ENCODE measurements around the gene APAF1.

APAF1 gene

DNA sequence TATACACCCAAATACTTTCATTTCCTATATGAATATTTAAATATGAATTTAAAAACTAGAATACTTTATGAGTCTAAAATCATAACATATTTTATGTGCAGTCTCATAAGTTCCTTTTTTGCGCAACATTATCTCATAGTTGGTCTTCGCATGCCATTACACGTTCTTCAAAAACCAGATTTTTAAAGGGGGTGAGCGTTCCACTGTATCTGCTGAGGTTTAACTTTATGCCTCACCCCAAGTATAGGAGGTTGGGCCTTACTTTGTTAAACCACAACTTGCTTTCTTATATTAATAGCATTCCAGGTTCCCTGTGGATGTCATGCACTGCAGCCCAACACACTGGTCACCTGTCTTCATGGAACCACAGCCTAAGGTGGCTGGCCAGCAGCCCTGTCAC is 118.6 kb downstream of the APAF1 start:
- in situ Hi-C loops (cut with HindIII; ENCODE audit: low sequenced_read_pairs): no loop called here
- DNase-seq (ENCODE audit: low read depth): no peak
- TF ChIP-seq, protein P1, sequence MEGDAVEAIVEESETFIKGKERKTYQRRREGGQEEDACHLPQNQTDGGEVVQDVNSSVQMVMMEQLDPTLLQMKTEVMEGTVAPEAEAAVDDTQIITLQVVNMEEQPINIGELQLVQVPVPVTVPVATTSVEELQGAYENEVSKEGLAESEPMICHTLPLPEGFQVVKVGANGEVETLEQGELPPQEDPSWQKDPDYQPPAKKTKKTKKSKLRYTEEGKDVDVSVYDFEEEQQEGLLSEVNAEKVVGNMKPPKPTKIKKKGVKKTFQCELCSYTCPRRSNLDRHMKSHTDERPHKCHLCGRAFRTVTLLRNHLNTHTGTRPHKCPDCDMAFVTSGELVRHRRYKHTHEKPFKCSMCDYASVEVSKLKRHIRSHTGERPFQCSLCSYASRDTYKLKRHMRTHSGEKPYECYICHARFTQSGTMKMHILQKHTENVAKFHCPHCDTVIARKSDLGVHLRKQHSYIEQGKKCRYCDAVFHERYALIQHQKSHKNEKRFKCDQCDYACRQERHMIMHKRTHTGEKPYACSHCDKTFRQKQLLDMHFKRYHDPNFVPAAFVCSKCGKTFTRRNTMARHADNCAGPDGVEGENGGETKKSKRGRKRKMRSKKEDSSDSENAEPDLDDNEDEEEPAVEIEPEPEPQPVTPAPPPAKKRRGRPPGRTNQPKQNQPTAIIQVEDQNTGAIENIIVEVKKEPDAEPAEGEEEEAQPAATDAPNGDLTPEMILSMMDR (IDR thresholded peaks at IDR 0.05; ENCODE audit: low read depth, low read length, missing control alignments): no peak
- no peak overlapping the region for H3K4me3 ChIP-seq (ENCODE audit: low read depth, low read length)

DNA sequence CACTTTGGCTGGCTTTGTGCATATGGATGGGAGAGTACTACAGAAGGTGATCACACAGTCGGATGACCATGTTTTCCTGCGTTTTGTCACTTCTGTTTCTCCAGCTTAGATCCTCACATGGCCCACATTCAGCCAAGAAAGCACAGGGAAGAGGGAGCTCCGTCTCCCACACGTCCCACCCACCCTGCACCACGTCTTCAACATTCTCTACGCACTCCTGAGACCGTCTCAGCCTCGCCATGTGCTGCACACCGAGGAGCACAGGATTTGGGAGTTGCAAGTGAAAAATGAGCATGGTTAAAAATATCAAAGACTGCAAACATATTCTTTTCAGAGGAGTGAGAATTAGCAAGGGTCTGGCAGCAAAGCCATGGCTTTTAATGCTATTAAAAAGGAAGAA is 122.2 kb downstream of the APAF1 start:
- no peak for DNase-seq (ENCODE audit: low read depth)
- in situ Hi-C loops (cut with HindIII; ENCODE audit: low sequenced_read_pairs): no loop called here

DNA sequence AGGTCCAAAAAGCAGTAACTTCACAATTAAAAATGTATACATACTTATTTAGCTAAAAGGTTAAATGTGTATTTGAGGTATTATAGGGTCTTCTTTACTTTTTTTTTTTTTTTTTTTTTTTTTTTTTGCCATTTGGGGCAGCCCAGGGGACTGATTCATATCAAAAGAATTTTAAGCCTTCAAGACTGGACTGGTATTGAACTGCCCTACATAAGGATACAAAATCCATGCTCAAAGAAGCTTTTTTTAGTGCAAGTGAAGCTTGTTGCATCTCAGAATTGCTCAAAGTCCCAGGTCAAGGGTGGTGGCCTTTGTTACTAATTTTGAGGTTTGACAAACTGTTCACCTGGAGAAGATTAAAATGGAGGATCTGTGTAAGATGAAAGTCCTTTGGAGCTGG is 124.0 kb downstream of the APAF1 start:
- TF ChIP-seq, protein P1 (IDR thresholded peaks at IDR 0.05; ENCODE audit: low read depth, low read length, missing control alignments): no peak
- no peak overlapping the region for H3K4me3 ChIP-seq (ENCODE audit: low read depth, low read length)
- DNase-seq (ENCODE audit: low read depth): no peak
- in situ Hi-C loops (cut with HindIII; ENCODE audit: low sequenced_read_pairs): no loop called here

More for the DNA sequence above, 122.2 kb downstream of the APAF1 start:
- TF ChIP-seq, protein P1 (IDR thresholded peaks at IDR 0.05; ENCODE audit: low read depth, low read length, missing control alignments): no peak
- no peak overlapping the region for H3K4me3 ChIP-seq (ENCODE audit: low read depth, low read length)

DNA sequence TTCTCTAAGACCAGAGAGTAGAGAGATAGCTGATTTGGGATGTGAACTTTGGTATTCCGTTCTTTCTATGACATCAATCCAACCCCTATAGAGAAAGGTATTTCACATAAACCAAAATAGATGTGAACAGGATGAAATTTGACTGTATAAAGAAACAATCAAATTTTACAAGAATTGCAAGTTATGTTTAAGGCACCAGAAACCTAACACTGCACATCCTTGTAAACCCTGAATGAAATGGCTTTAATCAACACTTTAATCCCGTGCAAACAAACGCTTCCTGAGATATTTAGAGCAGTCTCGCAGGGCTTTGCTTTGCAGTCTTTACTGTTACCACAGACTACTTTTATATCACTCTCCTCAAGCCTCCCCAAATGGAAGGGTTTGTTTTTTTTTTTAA is 125.1 kb downstream of the APAF1 start:
- no peak for DNase-seq (ENCODE audit: low read depth)
- TF ChIP-seq, protein P1 (IDR thresholded peaks at IDR 0.05; ENCODE audit: low read depth, low read length, missing control alignments): no peak
- no peak overlapping the region for H3K4me3 ChIP-seq (ENCODE audit: low read depth, low read length)
- in situ Hi-C loops (cut with HindIII; ENCODE audit: low sequenced_read_pairs): no loop called here

DNA sequence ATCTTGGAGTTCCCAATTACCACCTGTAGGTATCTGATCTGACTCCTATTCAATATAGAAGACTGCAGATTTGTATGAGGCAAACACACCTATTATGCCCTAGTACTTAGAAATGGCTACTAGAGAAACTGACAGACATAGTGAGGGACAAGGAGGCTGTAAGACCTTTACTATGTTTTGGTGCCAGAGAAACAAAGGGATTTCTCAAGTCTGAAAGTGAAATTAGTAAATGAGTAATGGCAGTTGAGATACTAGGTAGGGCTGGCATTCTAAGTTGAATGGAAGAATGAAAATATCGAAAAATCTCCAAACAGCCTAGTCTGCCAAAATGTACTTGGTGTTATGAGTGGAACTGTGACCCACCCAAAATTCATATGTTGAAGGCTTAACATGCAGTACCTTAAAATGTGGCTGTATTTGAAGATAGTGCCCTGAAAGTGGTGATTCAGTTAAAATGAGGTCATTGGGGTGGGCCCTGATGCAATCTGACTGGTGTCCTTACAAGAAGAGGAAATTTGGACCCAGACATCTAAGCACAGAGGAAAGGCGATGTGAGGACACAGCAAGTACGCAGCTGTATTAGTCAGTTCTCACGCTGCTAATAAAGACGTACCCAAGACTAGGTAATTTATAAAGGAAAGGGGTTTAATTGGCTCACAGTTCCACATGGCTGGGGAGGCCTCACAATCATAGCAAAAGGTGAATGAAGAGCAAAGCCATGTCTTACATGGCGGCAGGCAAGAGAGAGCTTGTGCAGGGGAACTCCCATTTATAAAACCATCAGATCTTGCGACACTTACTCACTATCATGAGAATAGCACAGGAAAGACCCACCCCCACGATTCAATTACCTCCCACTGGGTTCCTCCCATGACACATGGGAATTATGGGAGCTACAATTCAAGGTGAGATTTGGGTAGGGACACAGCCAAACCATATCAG is 127.0 kb downstream of the APAF1 start:
- DNase-seq (ENCODE audit: low read depth): no peak
- no peak overlapping the region for H3K4me3 ChIP-seq (ENCODE audit: low read depth, low read length)
- TF ChIP-seq, protein P1 (IDR thresholded peaks at IDR 0.05; ENCODE audit: low read depth, low read length, missing control alignments): no peak
- in situ Hi-C loops (cut with HindIII; ENCODE audit: low sequenced_read_pairs): no loop called here

DNA sequence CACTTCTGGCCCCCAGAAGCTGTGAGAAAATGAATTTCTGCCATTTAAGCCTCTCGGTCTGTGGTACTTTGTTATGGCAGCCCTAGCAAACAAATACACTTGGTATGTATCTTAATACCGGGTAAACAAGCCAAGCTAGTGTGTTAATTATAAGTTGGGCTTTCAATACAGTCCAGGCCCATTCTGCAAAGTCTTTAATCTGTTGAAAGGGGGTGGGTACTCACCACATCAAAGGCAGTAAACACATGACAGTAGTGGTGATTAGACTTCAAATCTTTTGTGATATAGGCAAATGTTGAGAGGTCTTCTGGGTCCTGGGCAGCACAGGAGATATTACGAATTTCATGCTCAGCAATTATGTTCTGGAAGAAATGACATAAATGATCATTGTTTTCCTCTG is 127.7 kb downstream of the APAF1 start:
- H3K4me3 ChIP-seq (ENCODE audit: low read depth, low read length): no peak overlapping the region
- TF ChIP-seq, protein P1 (IDR thresholded peaks at IDR 0.05; ENCODE audit: low read depth, low read length, missing control alignments): no peak
- in situ Hi-C loops (cut with HindIII; ENCODE audit: low sequenced_read_pairs): no loop called here
- no peak for DNase-seq (ENCODE audit: low read depth)

All from astrocyte of the cerebellum (primary cell).